HG02642 (cell line): ENCODE measurements around the gene USP2.
"Not testable (repeated sequence)": the region's sequence is repeated elsewhere in the genome, so short reads cannot be mapped to it uniquely, and the experiment has no call there.

ENCODE experiments used
- ATAC-seq: cut with Tn5 transposase; IDR thresholded peaks from one replicate; pipeline ENCODE4 v1.9.1; 2021; ENCODE audit warnings: mild to moderate bottlenecking; ENCODE audit not compliant: unreplicated experiment, poor library complexity

USP2 gene

DNA sequence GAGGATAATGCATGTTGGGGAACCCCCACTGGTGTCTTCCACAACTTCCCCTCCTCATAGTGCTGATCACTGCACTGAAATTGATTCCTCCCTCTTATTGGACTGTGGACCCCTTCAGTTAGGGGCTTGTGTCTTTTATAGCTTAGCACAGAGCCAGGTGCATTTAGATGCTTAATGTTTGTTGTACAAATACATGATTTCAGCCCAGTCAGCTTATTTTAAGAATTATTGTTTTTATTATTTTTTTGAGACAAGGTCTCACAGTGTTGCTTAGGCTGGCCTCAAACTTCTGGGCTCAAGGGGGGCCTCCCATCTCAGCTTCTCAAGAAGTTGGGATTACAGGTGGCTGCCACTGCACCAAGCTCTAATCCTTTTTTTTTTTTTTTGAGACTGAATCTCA, 33.2 kb upstream of the USP2 start:
- no peak for ATAC-seq

DNA sequence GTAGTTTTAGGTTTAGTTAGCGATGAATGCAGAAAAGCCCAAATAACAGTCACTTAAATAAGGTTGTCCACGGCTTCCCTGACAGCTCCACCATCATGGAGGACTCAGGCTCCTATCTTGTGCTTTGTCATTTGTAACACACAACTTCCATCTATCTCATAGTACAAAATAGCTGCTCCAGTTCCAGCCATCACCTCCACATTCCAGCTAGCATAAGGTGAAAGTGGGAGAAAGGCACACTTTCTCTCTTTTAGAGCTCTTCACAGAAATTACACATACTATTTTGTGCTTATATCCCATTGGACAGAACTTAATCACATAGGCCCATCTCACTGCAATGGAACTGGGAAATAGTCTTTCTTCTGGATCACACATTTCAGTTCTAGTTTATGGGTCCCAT, 32.8 kb upstream of the USP2 start:
- ATAC-seq: no peak

DNA sequence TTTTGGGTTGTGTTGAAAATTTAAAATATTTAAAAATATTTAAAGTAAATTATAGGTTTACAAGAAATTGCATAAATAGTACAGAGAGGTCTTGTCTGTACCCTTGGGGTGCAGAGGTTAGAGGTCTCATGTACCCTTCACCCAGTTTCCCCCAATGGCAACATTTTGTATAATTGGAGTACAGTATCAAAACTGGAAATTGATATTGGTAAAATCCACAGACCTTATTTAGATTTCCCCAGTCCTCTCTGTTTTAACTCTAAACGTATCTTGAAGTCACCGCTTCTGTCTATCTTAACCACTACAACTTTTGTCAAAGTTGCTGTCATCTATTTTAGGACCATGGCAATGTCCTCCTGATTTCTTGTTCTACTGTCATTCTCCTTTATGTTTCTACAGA, 30.6 kb upstream of the USP2 start:
- no peak for ATAC-seq

DNA sequence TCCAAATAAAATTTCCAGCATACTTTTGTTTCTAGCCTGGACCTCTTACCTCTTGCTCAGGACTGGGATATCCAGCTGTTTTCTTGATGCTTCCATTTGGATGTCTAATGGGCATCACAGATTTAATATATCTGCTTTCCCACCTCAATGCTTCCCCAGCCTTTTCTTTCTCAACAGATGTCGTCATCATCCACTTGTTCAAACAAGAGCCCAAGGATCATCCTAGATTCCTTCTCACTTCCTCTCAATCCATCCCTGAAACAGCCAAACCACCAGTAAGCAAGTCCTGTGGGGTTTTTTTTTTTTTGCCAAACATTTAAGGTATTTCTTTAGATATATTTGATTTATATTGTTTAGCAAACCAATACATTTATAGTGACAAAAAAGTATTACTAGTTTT, 29.0 kb upstream of the USP2 start:
- ATAC-seq: no peak

DNA sequence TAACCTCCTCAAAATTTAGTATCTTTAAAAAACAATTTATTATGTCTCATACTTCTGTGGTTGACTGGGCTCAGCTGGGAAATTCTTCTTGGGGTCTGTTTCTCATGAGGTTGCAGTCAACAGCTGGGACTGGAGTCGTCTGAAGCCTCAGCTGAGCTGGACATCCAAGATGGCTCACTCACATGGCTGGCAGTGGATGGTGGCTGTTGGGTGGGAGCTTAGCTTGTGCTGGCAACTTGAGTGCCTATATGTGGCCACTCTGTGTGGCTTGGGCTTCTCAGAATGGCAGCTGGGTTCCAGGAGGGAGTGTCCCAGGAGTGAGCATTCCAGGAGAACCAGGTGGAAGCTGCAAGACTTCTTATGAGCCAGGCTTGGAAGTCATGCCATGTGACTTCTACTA, 28.2 kb upstream of the USP2 start:
- ATAC-seq: no peak

DNA sequence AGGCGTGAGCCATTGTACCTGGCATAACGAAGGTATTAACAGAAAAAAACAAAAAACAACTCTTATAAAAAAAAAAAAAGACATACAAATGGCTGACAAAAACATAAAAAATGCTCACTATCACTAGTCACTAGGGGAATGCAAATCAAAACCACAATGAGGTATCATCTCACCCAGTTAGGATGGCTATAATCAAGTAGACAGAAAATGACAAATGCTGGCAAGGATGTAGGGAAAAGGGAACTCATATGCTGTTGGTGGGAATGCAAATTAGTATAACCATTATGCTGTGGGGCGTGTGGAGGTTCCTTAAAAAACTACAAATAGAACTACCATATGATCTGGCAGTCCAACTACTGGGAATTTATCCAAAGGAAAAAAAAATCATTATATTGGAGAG, 24.5 kb upstream of the USP2 start:
- no peak for ATAC-seq

DNA sequence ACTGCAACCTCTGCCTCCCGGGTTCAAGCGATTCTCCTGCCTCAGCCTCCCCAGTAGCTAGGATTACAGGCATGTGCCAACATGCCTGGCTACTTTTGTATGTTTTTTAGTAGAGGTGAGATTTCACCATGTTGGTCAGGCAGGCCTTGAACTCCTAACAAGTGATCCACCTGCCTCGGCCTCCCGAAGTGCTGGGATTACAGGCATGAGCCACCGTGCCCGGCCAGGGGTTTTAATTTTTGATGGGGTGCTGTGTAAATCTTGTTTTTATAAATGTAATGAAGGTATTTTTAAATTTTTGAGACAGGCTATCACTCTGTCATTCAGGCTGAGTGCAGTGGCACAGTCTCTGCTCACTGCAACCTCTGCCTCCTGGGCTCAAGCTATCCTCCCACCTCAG, 24.0 kb upstream of the USP2 start:
- not testable (repeated sequence) for ATAC-seq

DNA sequence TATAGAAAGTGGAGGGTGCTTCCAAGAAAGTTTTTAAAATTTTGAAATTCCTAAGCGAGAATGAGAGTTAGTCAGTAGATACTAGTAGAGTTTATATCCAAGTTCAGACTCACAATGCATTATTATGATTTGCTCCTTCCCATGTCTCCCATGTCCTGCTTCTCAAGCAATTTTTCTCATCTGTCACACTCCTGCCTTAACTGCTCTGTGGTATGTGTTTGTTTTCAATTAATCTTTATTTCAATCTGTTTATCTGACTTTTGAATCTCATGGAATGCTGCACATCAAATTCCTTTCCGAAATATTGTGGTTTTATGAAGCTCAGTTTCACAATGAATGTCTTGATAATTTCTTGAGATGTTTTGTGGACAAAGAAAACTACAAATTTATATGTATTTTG, 23.4 kb upstream of the USP2 start:
- ATAC-seq: no peak

DNA sequence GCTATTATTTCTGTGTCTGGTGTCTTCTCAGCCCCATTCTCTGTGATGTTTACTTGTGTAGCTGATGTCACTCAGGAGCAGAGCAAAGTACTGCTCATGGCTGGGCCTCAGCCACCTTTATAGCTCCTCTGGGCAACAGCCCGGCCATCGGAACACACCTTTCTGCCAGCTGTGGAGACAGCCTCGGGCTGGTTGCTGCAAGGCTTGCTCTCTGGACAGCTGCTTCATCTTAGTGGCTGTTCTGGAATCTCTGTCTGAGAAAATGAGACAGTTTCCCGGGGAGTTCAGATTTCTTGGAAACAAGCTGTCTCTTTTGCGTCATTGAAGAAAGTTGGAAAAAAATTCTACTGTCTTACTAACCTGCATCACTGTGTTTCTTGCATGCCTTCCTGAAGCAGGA, 21.5 kb upstream of the USP2 start:
- ATAC-seq: no peak

DNA sequence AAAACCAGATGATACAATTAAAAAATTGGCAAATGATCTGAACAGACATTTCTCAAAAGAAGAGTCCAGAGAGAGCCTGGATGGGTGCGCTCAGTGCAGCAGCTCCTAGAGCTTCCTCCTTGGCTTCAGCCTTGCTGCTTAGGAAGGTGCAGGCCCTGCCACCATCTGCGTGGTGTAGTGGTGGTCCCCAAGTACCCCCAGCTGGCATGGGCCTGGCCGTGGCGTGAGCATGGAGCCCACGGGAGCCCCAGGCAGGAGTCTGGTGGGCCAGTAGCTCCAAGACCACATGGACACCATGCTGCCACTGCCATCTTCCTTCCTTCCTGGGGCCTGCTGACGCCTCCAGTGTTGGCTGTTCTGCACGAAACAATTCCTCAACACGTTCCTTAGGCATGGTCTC, 21.0 kb upstream of the USP2 start:
- no peak for ATAC-seq

DNA sequence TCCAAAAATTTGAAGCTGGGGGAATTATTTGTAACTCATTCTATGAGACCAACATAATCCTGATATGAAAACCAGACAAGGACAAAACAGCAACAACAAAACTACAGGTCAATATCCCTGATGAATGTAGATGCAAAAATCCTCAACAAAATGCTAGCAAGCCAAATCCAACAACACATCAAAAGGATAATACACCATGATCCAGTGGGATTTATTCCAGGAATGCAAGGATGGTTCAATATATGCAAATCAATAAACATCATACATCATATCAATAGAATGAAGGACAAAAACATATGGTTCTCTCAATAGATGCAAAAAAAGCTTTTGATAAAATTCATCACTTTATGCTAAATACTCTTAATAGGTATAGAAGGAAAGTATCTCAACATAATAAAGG, 19.4 kb upstream of the USP2 start:
- ATAC-seq: no peak

DNA sequence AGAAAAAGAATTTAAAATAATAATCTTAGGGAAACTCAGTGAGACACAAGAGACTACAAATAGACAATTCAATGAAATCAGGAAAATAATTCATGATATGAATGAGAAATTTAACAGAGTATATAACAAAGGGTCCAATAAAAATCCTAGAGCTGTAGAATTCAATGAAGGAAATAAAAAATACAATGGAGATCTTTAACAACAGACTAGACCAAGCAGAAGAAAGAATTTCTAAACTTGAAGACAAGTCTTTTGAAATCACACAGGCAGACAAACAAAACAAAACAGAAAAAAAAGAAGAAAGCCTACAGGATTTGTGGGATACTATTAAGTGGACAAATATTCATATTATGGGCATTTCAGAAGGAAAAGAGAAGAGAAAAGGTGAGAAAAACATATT, 16.2 kb upstream of the USP2 start:
- no peak for ATAC-seq

DNA sequence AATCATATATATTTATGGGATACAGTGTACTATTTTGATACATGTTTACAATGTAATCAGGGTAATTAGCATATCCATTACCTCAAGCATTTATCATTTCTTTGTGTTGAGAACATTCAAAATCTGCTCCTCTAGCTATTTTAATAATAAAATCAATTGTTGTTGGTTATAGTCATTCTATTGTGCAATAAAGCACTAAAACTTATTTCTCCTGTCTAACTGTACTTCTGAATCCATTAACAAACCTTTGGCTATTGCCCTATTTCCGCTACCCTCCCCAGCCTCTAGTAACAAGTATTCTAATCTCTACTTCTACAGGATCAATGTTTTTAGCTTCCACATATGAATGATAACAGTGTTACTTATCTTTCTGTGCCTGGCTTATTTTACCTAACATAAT, 15.3 kb upstream of the USP2 start:
- no peak for ATAC-seq

DNA sequence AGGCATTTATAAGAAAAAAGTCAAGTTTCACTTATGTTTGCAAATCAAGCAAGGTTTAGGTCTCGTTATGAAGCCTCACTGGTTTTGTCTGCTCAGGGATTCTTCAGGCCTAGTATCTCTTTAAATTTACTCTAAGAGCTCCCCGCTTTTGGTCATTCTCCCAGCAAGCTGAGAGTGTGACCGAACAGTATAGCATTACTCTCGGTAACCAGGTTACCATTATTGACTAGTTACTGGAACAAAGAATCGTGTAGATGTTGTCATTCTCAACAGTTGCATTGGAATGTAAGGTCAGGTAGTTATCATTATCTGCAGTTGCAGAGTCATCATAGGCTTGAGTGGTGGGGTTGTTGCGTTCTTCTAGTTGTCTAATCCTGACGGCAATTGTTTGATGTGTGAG, 9.8 kb upstream of the USP2 start:
- no peak for ATAC-seq

DNA sequence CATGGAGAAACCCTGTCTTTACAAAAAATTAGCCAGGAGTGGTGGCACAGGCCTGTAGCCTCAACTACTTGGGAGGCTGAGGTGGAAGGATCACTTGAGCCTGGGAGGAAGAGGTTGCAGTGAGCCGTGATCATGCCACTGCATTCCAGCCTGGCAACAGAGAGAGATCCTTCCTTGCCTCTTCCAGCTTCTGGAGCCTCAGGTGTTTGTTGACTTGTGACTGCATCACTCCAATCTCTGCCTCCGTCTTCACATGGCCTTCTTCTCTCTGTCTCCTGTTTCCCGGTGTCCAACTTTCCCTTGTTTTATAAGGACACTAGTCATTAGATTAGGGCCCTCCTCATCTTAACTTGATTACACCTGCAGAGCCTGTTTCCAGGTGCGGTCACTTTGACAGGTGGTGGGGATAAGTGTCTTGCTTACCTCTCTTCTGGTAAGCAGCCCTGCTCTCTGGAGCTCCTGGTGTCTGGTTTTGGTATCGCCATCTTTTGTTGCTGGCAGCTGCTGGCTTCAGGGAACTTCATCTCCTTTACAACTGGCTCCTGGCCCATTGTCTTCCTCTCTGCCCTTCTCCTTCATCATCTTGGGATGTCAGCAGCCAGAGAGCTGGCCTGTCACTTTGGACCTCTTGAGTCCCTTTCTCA, 8.2 kb upstream of the USP2 start:
- ATAC-seq: no peak

DNA sequence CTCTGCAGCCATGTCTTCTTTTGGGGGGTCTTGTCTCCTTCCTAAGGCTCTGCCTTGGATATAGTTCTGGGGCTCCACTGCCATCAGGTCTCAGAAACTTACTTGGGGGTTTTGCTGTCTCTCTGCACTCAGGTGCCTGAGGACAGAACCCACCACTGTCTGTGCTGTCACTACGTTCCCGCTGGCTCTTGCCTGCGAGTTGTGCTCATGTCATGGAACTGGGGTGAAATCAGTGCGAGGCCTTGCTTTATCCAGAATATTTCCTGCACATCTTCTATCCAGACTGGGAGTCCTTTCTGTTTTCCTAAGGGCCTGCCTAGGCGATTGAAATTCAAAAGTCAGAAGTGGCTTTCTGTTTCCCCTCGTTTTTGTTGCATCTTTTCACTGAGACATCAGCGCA, 6.6 kb upstream of the USP2 start:
- no peak for ATAC-seq

DNA sequence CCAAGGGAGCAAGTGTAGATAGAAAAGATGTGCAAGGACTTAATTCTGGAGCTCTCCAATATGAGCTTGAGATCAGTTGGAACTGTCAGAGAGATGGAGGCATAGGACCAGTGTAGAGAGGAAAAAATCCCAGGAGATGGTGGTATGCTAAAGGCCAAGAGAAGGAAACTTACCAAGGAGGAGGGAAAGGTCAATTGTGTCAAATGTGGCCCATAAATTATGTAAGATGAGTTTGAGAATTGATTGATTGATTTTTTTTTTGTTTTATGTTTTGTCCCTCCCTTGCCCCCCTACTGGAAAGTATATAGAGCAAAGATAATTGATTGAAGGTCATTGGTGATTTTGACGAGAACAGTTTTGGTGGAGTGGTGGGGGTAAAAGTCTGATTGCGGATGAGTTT, 2.8 kb upstream of the USP2 start:
- no peak for ATAC-seq

DNA sequence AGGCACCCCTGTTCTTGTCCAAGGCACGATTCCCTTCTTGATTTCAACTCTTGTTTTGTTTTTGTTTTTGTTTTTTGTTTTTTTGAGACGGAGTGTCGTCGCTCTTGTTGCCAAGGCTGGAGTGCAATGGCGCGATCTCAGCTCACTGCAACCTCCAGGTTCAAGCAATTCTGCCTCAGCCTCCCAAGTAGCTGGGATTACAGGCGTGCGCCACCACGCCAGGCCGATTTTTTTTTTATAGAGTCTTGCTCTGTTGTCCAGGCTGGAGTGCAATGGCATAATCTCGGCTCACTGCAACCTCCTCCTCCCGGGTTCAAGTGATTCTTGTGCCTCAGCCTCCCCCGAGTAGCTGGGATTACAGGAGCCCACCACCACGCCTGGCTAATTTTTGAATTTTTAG, 1.0 kb upstream of the USP2 start:
- ATAC-seq: not testable (repeated sequence)

DNA sequence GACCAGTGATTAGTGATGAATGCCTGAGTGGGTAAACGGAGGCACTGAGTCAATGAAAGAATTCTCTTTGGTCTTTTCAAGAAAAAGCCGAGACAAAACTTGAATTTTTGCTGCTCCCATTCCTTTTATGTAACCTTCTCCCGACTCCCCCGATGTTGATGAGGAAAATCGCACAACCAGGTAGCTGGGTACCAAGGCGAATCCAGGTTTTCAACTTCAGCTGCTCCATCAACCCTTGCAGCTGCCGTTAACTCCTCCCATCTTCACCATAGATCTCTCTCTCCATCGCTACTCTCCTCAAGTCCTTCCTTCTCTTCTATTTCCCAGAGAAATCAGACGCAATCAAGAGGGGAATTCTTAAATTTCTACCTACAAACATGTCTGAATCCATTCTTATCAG, 611 bp upstream of the USP2 start:
- ATAC-seq: no peak

DNA sequence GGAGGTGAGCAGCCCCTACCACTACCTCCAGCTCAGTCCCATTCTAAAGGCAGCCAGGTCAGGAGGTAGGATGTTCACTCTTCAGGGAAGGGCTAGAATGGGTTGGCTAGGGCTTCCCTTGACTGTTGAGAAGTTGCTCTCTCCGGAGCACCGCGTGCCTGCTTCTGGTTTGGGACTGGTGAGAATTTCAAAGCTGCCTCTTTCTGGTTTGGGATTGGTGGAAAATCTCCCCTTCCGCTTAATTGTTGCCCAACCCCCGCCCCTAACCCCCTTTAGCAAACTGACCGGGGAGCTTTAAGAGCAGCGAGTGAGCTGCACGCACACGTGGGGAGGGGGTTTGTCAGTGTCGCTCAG, 686 bp downstream of the USP2 start:
- no peak for ATAC-seq

DNA sequence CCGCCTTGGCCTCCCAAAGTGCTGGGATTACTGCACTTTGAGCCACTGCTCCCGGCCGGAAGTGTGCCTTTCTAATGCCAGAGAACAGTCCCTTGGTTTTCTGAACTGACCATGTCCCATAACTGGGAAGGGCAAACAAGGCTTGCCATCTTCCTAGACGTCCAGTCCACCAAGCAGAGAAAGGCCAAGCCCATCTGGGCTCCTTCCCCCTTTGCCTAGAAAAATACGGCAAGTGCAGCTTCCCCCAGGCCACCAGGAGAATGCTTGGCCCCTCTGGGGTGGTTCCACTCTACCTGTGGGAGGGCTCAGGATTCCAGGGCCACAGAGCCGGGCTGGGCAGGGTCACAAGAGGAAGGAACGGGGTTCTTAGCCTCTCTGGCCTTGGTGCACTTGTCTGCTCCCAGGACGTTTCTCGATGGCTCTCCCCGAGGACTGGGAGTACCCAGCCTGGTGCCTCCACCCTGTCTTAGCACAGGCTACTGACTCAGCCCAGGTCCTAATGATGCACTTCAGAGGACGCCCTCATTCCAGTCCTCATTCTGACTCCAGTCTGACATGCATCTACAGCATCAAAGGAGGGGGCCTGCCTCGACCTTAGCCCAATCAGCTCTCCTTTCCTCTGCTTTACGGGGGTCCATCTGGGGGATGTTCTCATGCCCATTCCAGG, 1.2 kb downstream of the USP2 start:
- no peak for ATAC-seq

DNA sequence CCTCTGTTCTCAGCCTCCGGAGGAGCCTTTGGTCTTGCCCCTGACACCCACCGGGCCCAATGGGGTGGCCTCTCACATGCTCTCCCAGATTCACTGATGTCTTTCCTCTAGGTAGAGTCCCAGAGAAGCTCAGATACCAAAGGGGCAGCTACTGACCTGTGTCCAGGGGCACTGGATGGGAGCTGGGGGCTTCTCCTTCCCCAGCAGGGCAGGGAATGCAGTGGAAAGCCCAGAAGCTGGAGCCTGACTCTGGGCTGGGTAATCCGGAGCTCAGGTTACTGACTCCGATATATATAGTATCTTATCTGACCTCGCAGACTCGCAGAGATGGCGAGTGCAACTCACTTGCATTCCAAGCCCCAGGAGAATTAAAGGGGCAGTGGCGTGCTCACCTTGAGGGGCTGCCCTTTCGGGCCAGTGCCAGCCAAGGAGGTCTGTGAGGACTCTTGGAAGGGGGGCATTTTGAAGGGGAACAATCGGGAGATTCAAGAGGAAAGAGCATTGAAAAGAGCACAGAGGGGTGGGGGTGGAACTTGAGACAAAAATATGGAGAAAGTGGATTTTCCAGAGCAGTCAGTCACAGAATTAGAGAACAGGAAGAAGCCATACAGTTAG, 2.5 kb downstream of the USP2 start:
- no peak for ATAC-seq
